ENCODE measurements around the gene COX19.

Gene COX19

DNA sequence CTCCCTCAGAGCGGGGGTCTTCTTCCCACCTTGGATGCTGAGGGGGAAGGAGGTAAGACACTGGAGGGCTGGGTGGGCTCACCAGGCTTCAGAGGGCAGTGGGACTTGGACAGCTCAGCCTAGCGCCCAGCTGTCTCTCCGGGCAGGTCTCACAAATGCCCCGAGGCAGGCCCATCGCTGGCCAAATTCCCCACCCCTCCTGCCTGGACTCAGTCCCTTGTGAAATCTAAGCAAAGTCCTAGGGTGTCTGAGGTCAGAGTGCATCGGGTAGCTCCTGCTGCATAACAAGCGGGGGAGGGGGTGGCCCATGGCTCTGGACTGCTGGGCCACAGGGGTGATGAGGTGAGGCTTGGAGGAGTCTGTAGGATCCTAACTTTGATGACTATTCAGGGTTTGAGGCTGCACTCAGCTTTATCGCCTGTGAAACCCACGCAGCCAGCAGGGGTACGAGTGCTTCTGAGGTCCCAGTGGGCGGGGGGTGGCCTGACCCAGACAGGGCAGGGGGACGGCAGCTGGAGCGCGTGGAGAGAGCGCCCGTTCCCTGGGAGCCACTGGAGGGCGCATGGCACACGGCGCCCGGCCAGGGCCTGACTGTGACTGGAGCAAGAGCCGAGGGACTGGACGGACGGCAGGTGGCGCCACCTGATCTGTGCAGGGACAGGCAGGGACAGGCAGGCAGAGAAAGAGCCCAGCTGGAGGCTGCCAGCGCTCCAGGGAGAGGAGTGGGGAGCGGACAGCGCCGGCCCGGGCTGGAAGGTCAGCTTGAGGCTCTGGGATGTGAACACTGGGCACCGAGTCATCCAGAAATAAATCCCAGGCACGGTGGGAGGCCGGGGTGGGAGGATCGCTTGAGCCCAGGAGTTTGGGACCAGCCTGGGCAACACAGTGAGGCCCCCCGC, 17.6 kb upstream of the COX19 start:
- peak; percentile 47 to 99 (median 92) for DNase-seq

DNA sequence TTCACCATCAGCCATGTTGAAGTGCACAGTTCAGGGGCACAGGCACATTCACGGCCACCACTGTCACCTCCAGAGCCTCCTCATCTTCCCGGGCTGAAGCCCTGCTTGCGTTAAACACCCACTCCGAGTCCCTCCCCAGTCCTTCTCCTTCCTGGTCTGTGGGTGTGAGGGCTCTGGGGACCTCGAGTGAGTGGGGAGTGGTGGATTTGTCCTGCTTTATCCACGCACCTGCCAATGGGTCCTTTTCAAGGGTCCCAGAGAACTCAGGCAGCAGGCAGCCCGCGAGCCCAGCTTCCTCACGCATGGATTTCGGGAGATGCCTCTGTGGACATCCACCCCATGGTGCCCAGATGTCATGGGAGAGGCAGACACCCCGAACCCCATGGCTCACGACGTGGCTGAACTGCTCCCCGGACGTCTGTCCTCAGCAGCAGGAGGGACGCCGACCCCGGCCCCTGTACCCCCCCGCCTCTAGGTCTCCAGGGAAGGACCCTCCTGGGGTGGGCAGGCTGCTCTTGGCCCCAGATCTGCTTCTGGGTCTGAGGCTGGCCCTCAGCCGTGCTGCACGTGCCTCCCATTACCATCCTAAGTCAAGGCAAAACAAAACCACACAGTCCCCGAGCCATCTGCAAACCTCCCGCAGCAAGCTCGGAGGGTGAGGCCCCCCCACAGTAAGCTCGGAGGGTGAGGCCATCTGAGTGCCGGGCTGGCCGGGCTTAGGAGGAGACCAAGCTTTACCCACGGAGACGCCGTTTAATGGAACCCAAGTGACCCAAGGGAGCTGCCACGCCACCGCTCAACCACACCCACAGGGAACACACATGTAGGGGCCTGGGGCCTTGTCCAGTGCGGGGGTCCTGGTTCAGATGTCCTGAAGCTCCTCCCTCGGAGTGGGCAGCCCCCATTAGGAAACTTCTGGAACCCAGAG, 16.6 kb upstream of the COX19 start:
- DNase-seq: peak in 1 of 56 donors; percentile 27

DNA sequence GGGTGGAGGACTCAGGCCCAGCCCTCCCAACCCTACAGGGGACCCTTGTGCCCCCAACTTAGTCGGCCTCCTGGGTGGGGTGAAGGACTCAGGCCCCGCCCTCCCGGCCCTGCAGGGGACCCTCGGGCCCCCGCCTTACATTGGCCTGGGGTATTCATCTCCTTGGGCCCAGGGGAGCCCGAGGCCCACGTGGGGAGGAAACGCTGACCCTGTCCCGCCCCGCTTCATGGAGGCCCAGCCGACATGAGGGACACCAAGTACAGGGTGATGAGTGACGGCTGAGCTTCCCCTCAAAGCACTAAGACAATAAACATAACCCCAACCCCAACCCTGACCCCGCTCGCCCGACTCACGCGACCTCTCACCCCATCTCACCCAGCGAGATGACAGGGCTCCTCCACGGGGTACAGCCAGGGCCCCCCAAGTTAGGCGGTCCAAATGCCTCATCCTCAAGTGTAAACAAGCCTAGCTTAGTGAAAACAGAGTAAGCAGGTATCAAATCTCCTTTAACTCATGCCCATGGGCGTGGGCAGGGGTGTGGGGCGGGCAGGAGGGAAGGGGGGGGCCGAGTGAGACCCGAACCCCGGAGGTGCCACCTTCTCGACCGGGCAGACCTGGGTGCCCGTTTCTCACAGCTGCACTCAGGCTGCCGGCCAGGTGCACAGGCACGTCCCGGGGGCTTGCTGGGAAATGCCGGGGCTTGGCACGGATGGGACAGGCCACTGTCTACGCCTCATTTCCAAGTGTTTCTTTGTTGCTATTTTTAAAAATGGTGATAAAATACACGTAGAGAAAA, 15.8 kb upstream of the COX19 start:
- no peak for DNase-seq

DNA sequence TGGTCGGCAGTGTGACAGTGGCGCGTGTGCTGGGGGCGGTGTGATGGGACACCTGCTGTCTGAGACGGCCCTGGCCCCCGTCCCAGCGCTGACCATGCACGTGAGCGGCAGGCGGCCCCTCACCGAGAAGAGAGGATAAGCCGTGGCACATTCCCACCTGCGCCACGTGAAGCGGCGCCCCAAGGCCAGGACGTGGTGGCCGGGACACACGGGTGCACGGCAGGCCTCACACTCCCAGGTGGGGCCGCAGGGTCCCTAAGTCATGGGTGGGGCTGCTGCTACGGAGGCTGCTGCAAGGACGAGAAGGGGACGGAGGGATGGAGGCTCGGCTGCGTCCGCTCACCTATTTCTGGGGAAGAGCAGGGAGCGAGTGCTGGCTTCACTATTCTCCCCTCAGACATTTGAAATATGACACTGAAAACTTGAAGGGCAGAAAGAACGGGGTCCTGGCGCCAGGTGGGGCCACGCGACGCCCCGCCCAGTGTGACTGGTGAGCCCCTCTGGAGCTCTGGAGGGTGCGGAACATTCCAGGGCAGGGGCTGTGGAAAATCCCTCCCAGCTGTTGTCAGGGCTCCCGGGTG, 15.1 kb upstream of the COX19 start:
- no peak for DNase-seq

DNA sequence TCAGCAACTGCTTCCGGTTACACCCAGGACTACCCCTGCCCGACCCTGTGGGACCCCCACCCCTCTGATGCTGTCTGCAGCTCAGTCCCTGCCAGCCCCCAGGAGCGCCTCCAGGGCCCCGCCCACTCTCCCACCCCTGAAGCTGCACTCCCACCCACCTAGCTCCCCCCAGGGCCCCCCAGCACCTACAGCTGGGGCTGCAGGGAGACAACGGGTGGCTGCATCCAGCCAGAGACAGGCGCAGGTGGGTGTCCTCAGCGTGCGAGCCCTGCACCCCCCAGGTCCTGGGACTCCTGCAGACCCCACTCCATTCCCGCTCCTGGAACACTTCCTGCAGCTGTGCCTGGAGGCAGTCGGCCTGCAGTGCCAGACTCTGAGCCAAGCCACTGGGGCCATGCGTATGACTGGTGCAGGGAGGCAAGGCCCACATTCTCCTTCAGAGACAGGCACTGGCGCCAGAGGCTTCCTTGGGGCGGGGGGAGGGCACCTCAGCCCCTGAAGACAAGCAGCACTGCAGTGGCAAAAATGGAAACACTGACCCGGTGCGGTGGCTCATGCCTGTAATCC, 13.7 kb upstream of the COX19 start:
- DNase-seq: no peak

DNA sequence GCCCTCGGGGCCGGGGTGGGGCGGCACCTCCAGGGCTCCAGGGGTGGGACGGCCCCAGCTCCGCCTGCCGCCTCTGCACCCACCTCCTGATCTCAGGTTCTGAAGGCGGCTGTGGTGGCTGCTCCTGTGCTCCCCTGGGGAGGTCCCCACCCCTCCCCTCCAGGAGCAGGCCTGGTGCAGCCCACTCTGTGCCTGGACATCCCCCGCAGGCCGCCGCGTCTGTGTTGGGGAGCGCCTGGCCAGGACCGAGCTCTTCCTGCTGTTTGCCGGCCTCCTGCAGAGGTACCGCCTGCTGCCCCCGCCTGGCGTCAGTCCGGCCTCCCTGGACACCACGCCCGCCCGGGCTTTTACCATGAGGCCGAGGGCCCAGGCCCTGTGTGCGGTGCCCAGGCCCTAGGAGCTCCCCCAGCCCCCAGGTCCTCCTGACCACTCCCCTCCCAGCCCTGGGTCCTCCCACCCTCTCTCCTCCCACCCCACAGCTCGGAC, 13.1 kb upstream of the COX19 start:
- DNase-seq: no peak

DNA sequence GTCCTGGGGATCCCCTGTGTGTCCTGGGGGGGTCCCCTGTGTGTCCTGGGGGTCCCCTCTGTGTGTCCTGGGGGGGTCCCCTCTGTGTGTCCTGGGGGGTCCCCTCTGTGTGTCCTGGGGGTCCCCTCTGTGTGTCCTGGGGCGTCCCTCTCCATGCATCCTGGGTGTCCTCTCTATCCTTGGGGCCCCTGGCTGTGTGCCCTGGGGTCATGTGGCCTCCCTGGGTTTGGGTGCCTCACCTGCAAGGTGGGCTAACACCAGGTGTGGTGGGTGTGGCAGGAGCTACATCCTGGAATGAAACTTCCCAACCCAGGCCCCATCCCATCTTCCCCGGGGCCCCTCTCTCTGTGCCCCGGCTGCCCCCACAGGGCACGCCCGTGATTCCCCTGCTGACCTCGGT, 12.6 kb upstream of the COX19 start:
- no peak for DNase-seq

DNA sequence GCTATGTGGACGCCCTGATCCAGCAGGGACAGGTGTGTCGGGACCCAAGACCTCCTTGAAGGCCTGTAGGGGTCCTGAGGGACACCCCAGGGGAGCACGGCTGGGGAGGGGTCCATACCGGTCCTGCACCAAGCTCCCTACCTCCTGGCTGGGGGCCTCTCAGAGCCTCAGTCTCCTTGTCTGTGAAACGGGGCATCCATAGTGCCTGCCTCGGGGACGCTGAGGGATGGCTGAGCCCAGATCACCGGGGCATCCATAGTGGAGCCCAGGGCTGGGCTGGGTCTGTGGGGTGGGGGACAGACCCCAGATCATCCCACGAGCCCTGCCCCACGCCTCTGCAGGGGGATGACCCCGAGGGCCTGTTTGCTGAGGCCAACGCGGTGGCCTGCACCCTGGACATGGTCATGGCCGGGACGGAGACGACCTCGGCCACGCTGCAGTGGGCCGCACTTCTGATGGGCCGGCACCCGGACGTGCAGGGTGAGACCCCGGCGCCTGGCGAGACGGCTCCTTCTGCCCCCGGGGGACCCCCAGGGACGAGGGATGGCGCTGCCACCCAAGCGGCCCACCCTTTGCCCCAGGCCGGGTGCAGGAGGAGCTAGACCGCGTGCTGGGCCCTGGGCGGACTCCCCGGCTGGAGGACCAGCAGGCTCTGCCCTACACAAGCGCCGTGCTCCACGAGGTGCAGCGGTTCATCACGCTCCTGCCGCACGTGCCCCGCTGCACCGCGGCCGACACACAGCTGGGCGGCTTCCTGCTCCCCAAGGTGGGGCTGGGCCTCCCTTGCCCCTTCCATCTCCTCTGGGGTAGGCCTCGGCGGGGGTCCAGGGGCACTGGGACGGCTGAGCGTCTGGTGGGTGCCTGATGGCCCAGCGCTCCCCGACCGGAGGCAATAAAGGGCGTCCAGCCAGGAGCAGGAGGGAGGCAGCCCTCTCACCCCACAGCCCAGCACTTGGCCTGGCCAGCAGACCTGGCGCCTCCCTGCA, 11.7 kb upstream of the COX19 start:
- no peak for DNase-seq

DNA sequence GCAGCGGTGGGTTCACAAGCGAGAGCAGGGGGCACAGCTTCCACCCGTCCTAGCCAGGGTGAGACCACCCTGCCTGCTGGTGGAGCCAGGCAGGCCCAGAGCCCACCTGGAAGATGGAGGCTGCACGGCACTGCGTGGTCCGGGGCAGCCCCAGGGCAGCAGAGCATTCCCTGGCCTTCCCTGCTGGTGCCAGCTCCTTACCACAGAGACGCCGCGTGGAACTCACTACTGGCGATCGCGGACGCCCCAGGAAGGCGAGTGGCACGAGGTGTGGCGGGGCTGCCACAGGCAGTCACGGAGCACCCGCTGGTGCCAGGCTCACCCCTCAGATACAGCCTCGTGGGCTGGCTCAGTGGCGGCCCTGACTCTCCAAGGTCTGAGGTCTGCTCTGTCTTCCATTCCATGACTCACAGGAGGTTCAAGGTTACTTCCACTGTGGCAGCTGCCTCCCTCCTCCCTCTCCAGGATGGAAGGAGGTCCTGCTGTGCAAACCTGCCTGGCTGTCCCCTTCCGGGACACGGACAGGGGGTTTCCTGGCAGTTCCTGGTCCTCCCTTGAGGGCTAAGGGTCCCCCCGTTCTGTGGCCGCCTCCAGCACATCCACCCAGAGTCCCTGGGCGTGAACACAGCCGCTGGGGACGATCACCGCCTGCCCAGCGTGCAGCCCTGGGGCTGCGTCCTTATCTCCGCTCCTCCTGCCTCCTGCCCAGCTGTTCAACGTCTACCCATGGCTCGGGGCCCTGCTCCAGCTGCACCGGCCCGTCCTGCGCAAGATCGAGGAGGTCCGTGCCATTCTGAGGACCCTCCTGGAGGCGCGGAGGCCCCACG, 10.8 kb upstream of the COX19 start:
- no peak for DNase-seq

DNA sequence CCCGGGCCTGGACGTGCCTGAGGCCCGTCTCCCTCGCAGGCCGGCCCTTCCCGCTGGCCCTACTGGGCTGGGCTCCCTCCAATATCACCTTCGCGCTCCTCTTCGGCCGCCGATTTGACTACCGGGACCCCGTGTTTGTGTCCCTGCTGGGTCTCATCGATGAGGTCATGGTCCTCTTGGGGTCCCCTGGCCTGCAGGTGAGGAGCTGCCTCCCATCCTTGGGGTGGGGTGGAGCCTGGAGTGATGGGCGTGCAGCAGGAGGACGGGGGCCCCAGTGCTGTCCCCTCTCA, 9.7 kb upstream of the COX19 start:
- DNase-seq: no peak

DNA sequence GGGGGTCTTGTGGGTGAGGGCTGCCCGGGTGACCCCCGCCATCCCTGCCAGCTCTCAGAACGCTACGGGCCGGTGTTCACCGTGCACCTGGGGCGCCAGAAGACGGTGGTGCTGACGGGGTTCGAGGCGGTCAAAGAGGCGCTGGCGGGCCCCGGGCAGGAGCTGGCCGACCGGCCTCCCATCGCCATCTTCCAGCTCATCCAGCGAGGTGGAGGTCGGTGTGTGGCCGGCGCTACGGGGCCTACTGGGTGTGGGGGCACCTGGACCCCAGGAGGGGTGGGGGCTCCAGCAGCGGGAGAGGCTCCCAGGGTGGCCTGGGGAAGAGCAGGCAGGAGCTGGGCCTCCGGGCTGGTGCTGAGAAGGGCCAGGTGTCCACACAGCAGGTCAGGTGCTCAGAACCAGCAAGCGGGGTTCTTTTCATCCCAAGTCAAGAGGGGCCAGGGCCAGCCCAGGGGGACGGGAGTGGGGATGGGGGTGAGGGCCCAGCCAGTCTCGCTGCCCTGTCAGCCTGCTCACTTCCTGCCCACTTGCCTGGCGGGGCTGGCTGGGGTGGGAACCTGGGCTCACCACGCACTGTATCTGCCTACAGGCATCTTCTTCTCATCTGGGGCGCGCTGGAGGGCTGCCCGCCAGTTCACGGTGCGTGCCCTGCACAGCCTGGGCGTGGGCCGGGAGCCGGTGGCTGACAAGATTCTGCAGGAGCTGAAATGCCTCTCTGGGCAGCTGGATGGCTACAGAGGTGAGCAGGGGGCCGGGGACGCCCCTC, 9.2 kb upstream of the COX19 start:
- DNase-seq: no peak

DNA sequence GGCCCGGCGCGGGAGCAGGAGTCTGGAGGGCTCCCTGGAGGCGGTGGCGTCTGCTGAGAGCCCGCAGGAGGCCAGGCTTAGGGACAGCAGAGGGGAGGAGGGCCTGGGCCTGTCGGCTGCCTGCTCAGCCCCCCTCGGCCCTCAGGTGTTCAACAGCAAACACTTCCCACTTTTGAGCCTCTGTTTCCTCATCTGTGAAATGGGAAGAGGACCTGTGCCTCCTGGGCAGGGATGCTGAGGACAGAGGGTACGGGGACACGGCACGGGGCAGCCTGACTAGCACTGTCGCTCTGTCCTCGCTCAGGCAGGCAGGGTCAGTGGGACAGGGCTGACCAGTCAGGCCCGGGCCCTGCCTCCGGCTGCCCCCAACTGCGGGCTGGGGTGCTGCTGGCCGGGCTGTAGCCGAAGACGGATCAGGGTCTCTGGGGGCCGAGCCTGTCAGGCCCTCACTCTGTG, 8.3 kb upstream of the COX19 start:
- no peak for DNase-seq

DNA sequence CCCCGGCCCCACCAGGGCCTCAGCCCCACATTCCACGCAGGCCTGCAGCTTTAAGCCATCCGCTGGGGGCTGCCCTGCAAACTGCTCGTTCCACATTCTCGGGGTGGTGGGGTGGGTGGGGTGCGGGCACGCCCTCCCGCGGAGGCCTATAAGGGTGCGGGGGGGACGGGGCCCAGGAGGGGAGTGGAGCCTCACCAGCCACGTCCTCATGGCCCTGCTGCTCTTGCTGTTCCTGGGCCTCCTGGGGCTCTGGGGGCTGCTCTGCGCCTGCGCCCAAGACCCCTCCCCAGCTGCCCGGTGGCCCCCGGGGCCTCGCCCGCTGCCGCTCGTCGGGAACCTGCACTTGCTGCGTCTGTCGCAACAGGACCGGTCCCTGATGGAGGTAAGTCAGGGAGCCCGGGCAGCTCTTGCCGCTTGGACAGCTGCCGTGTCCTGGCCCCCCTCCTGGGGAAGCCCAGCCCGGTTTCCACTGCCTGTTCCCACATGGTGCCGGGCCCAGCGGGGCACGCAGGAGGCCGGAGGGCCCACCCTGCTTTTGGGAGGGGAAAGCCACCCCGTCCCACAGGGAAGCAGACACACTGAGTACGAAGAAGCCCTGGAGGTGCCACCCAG, 7.8 kb upstream of the COX19 start, which contains the start of gene CYP2W1:
CYP2W1 (plus strand) TSS at position 178 of the 612 bp plus-strand sequence; CDS start at position 209, 31 bp downstream.
- DNase-seq: no peak

DNA sequence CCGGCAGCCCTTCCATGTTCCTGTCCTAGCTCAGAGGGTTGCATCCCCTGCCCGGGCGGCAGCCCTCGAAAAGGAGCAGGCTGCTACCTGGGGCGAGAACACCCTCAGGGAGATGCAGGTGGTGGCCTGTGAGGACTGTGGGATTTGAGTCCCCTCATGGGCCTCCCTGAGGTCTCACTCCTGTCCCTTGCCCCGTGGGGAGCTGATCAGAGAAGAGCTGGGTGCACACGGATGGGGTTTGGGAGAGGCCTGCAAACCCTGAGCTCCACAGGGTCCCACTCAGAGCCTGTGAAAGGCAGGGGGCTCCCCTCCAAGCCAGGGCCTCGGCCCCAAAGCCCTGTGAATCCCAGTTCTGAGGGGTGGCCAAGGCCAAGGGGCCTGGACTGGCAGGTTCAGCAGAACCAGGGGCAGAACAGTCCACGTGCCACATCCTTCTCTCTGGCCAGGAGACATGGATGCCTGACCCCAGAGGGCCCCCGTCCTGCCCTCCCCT, 7.2 kb upstream of the COX19 start:
- DNase-seq: no peak

DNA sequence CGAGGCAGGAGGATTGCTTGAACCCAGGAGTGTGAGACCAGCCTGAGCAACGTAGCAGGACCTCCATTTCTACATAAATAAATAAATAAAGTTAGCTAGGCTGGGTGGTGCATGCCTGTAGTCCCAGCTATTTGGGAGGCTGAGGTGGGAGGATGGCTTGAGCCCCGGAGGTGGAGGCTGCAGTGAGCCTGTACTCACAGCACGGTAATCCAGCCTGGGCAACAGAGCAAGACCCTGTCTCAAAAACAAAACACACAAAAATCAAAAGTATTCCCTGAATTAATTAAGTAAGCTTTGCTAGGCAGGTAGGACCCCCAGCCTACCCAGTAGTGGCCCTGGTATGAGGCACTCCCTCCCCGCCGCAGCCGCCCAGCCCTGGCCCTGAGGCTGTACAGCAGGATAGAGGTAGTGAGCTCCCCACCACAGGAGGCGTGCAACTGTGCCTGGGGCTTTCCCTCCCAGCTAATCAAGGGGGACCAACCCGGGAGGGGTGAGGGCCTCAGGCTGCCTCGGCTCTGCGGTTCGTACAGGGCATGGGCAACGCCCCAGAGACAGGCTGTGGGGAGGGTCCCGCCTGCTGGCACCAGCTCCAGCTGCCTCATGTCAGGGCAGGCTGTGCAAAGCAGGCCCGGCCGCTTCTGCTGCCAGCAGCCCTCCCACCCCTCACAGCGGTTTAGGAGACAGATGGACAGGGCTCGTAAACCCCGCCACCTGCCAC, 6.6 kb upstream of the COX19 start:
- DNase-seq: no peak

DNA sequence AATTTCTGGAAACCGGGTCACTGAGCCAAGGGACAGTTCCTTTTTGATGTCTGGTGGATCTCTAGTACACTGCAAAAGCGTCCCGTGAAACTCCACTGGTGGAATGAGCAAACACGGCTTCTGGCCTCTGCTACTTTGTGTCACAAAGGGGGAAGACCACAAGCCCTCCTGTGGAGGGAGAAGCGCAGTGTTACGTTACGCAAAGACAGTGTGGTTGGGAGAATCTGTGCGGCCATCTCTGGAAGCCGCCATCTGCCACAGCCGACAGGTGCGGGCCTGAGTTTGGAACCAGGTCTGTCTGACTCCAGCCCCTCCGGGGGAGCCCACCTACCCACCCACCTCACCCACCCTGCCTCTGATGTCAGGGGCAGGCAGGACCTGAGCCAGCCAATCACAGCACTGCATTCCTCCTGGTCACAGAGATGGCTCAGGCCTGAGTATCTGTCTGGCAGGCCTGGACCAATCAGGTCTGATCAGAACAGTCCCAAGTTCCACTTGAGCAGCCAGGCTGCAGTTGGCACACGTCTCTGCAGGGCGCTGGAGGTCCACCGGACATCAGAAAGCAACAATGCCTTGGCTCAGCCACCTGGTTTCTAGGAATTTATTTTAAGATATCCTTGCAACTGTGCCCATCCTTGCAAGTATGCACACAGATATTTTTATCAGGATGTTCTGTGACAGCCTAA, 4.7 kb upstream of the COX19 start:
- peak in 1 of 56 donors; percentile 39 for DNase-seq

Measured in amygdala (tissue), 56 donors.